HG03342 (cell line): ENCODE data around the gene POU3F2.

Source experiments
- ATAC-seq: cut with Tn5 transposase; IDR thresholded peaks from one replicate; pipeline ENCODE4 v1.9.1; 2021; ENCODE audit warnings: mild to moderate bottlenecking, moderate library complexity; ENCODE audit not compliant: unreplicated experiment

The POU3F2 gene

GRCh38 chr6:98830146-98830545, 4.2 kb upstream of the POU3F2 start:
- no peak for ATAC-seq

- no peak for ATAC-seq
These were observed 3.1 kb upstream of the POU3F2 start for GRCh38 chr6:98831057-98831958.

GRCh38 chr6:98831959-98832283, 2.5 kb upstream of the POU3F2 start:
- no peak for ATAC-seq

- ATAC-seq: no peak
These were observed 1.9 kb upstream of the POU3F2 start for GRCh38 chr6:98832284-98833056.

GRCh38 chr6:98833057-98833306, 1.4 kb upstream of the POU3F2 start:
- ATAC-seq: no peak

- no peak for ATAC-seq
These were observed 891 bp upstream of the POU3F2 start for GRCh38 chr6:98833307-98834059.

- no peak for ATAC-seq
These were observed 1.0 kb downstream of the POU3F2 start for GRCh38 chr6:98835149-98836024.

- ATAC-seq: no peak
These were observed 1.9 kb downstream of the POU3F2 start for GRCh38 chr6:98836025-98836961.

GRCh38 chr6:98836962-98837944, 2.9 kb downstream of the POU3F2 start:
- no peak for ATAC-seq

GRCh38 chr6:98838032-98838431, 3.7 kb downstream of the POU3F2 start:
- ATAC-seq: no peak

GRCh38 chr6:98838975-98839374, 4.6 kb downstream of the POU3F2 start:
- ATAC-seq: no peak

GRCh38 chr6:98839781-98840361, 5.5 kb downstream of the POU3F2 start:
- ATAC-seq: no peak

- ATAC-seq: no peak
These were observed 6.0 kb downstream of the POU3F2 start for GRCh38 chr6:98840385-98840784.

GRCh38 chr6:98840996-98841513, 6.7 kb downstream of the POU3F2 start:
- no peak for ATAC-seq

- no peak for ATAC-seq
These were observed 7.4 kb downstream of the POU3F2 start for GRCh38 chr6:98841621-98842341.

- ATAC-seq: no peak
These were observed 8.2 kb downstream of the POU3F2 start for GRCh38 chr6:98842342-98843180.
